GM19193 (cell line): ENCODE data around the gene IFT43.

Source experiments
- POLR2A ChIP-seq: IDR thresholded peaks from 4 replicates; pipeline ENCODE4 v1.6.1; 2011; ENCODE audit not compliant: insufficient read depth, insufficient read length; ENCODE audit errors: extremely low read depth

Gene IFT43

GRCh38 chr14:75977582-75977943, 8.0 kb upstream of the IFT43 start:
- no peak for TF ChIP-seq POLR2A

DNA sequence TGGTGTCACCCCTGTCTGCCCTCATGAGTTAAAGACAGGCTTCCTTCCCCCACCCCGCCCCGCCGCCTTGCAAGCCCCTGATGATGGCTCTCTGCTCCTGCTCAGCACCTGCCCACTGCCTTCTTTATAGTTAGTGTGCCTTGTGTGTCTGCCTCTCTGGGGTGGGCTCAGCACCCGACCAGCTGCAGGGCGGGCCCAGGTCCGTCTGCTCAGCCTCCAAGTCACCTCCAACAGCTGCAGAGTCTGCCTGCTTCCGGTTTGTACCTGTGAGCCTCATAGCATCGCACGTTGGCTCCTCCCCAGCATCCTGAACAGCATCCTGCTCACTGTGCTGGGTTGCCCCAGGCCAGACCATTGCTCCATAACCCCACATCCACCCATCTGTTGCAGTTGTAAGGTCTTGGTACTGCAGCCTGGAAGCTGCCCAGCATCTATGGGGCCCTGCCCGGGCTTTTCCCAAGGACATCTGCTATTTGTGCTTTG, 7.3 kb upstream of the IFT43 start:
- TF ChIP-seq POLR2A = no peak

- no peak for TF ChIP-seq POLR2A
Measured at GRCh38 chr14:75979071-75979571, 6.4 kb upstream of the IFT43 start.

DNA sequence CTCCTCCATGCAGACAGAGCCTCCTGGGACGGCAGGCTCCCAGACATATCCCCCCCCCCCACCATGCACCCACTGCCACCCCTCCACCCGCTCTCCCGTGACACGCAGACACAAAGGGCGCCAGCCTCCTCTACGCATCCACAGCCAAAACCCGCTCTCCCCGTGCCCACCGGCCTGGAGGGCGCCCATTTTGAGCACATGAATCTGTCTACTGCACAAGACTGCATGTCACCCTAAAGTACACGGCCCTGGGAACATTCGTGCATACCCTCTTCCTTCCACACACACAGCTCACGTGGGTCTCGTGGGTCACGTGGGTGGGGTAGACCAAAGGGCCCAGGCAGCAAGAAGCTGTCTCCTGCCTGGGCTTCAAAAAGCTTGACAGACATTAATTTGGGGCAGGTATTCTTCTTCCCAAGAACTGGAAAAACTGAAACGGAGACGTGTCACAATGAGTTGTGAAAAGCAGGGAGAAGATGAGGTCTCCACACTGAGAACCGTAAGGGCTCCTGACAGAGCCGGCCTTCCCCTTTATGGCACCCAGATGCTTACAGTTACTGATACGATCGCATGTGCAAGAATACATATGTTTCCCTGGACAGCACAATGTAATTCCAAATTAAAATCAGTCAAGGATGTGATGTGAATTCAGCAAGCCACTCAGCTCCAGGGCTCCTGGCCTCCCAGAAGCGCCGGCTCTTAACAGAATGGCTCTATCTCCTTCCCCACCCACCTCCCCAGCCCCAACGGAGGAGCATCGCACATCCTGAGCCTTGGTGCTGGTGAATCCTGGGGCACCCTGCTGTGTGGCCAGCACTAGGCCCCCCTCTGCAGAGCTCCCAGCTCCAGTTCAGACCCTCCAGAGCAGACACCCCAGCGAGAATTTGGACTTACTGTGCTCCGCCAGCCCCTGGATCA, 5.7 kb upstream of the IFT43 start:
- TF ChIP-seq POLR2A = no peak

DNA sequence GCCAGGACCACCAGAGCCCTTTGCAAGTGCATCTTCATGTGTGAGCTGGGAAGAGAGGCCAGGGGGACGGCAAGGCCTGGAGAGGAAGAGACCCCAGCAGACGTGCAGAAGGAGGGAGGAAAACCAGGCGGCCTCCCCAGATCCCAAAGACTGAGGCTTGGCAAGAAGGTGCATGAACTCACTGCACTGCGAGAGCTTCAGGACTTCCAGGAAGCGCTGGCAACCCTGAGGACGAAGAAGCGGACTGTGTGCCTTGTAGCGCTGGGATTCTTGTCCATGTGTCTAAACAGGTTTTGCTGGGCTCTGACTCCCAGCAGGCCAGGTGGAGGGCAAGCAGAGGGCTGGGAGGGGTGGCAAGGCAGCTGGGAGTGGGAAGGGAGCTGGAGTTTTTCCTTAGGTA, 4.7 kb upstream of the IFT43 start:
- TF ChIP-seq POLR2A = no peak

- peak; percentile 49 for TF ChIP-seq POLR2A
Measured at GRCh38 chr14:75981426-75982265, 3.9 kb upstream of the IFT43 start, which contains the start of gene TGFB3. TSS of gene TGFB3 (minus strand) at chr14:75981995. CDS start at chr14:75980893, 1,102 bp downstream.

- no peak for TF ChIP-seq POLR2A
Measured at GRCh38 chr14:75982266-75983018, 3.1 kb upstream of the IFT43 start.

DNA sequence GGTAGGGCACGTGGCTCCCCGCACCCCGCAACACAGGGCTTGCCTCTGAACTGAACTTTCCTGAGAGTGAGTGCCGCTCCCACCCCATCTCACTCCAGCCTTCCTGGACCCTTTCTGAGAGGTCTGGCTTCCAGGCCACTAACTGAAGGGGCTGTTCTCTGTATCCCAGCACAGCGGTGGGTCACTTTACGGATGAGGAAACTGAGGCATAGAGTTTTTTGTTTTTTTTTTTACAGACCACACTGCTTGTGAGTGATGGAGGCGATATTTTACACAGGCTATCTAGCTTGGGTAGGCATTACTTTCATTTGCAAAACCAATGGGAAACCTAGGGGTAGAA, 2.6 kb upstream of the IFT43 start:
- no peak for TF ChIP-seq POLR2A

- TF ChIP-seq POLR2A = no peak
Measured at GRCh38 chr14:75984674-75985073, 889 bp upstream of the IFT43 start.

DNA sequence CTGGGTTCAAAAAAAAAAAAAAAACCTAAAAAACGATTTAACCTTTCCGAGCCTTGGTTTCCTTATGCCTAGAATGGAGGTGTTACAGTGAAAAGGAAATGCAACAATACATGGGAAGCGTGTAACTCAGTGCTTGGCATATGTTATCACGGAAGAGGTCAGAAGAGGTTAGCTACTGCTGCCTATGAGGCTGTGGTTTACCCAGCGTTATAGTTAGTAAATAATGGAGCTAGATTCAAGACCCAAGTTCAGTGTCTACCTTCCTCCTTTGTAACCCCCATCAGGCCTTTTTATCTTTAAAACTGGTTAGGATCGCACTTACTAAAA, 839 bp downstream of the IFT43 start:
- no peak for TF ChIP-seq POLR2A

GRCh38 chr14:75987201-75987970, 1.8 kb downstream of the IFT43 start:
- TF ChIP-seq POLR2A = no peak

- no peak for TF ChIP-seq POLR2A
Measured at GRCh38 chr14:75989134-75989533, 3.6 kb downstream of the IFT43 start.

- TF ChIP-seq POLR2A = no peak
Measured at GRCh38 chr14:75990297-75990696, 4.7 kb downstream of the IFT43 start.

GRCh38 chr14:75991753-75992152, 6.2 kb downstream of the IFT43 start:
- no peak for TF ChIP-seq POLR2A

DNA sequence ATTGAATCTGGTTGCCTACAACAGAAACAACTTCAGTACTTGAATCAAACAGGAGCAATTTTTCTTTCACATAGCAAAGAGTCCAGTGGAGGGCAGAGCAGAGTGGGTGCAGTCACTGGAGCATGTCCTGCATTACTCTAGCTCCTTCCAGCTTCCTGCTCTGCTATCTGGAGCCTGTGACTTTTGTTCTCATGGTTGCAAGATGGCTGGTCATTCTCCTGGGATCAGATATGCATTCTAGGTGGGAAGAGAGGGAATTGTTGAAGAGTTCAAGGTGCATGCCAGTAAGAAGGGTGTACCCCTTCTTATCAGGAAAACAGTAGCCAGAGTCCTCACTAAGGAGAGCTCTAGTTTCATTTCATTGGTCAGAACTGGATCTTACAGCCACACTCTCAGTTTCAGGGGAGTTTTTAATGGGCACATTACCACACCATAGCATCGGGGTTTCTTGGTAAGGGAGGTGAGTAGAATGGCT, 8.0 kb downstream of the IFT43 start:
- no peak for TF ChIP-seq POLR2A
